Lower lobe of right lung (tissue), 2 donors: ENCODE data around the gene VPS33A. TPM values are rescaled to one million over a fixed set of nuclear protein-coding genes. Genes with fewer than 3 reads are reported as not detected.

ENCODE experiments used
- ATAC-seq, 2 donors: fragments of 200-7000 bp; cut with Tn5 transposase; one replicate each; pipeline ENCODE4 v1.9.1; 2020 to 2022; ENCODE audit warnings: mild to moderate bottlenecking in 2 of 2, moderate library complexity in 2 of 2
- DNase-seq: peaks from one replicate; pipeline ENCODE4 v3.0.0-alpha.2; 2020
- H3K27ac ChIP-seq: fragments of 200-600 bp; one replicate; pipeline ENCODE4 v1.8.0; 2022
- H3K27me3 ChIP-seq: fragments of 200-600 bp; one replicate; pipeline ENCODE4 v1.8.0; 2022; ENCODE audit warnings: low read depth
- H3K36me3 ChIP-seq: fragments of 200-600 bp; one replicate; pipeline ENCODE4 v1.8.0; 2022; ENCODE audit warnings: mild to moderate bottlenecking
- H3K4me1 ChIP-seq: fragments of 200-600 bp; one replicate; pipeline ENCODE4 v1.8.0; 2022
- H3K4me3 ChIP-seq: fragments of 200-600 bp; one replicate; pipeline ENCODE4 v1.8.0; 2022; ENCODE audit warnings: mild to moderate bottlenecking
- H3K9me3 ChIP-seq: fragments of 200-600 bp; one replicate; pipeline ENCODE4 v1.8.0; 2022
- CTCF ChIP-seq: fragments of 200-600 bp; IDR thresholded peaks from one replicate; pipeline ENCODE4 v1.8.0; 2022; ENCODE audit warnings: antibody characterized with exemption, mild to moderate bottlenecking
- intact Hi-C: fragments of 100-400 bp; cut with DNase I; formaldehyde crosslinking; loops from one replicate; pipeline ENCODE4 v1.11.0; 2022
- total RNA-seq: library from RNA; stranded (reverse); fragmentation: NEBNext Ultra II Directional; extraction: Animal tissue kit (Norgen Biotek cat#: 25700); gene quantifications from one replicate; pipeline ENCODE4 v1.2.1, GENCODE V29; 2021
- donor health status: DM: no; HTN: yes; CAD: no; lungs with severe emphysema.

Gene VPS33A
- total RNA-seq, 1 donor from 2014 or later = 16.2 TPM

- Histone ChIP-seq H3K4me3 (no peak overlapping the region), H3K27me3 (no peaks in the 10 kb centered on the region), H3K36me3 (peaks cover 94% of the 10 kb centered on the region), H3K9me3 (no peaks in the 10 kb centered on the region), H3K27ac (no peak overlapping the region), H3K4me1 (no peaks in the 10 kb centered on the region)
- TF ChIP-seq CTCF = no peak
- no peak for DNase-seq
- ATAC-seq = no peak
- intact Hi-C loops = no loop called here
Observed at GRCh38 chr12:122238861-122239260, 27.4 kb downstream of the VPS33A start.

- no peaks in the 10 kb centered on the region for H3K9me3 ChIP-seq
- no peaks in the 10 kb centered on the region for H3K27me3 ChIP-seq
- H3K36me3 ChIP-seq = peaks cover 95% of the 10 kb centered on the region
- TF ChIP-seq CTCF = no peak
- H3K4me1 ChIP-seq = no peaks in the 10 kb centered on the region
- no peak for ATAC-seq
- no peak overlapping the region for H3K27ac ChIP-seq
- DNase-seq = no peak
- intact Hi-C loops = no loop called here
- H3K4me3 ChIP-seq = no peak overlapping the region
Observed at GRCh38 chr12:122235741-122236140, 30.6 kb downstream of the VPS33A start.

- Histone ChIP-seq H3K27ac (no peak overlapping the region), H3K9me3 (no peaks in the 10 kb centered on the region), H3K27me3 (no peaks in the 10 kb centered on the region), H3K4me1 (no peaks in the 10 kb centered on the region), H3K4me3 (no peak overlapping the region), H3K36me3 (peaks cover 89% of the 10 kb centered on the region)
- DNase-seq (no peak), ATAC-seq (no peak)
- intact Hi-C loops = no loop called here
- TF ChIP-seq CTCF = no peak
Observed at GRCh38 chr12:122232691-122233090, 33.6 kb downstream of the VPS33A start.

- ATAC-seq (no peak), DNase-seq (no peak)
- no peak overlapping the region for H3K4me3 ChIP-seq
- intact Hi-C loops = no loop called here
- H3K36me3 ChIP-seq = peaks cover 70% of the 10 kb centered on the region
- no peak overlapping the region for H3K27ac ChIP-seq
- H3K27me3 ChIP-seq = no peaks in the 10 kb centered on the region
- peaks cover 10% of the 10 kb centered on the region for H3K4me1 ChIP-seq
- no peak for TF ChIP-seq CTCF
- H3K9me3 ChIP-seq = no peaks in the 10 kb centered on the region
Observed at GRCh38 chr12:122230798-122231197, 35.5 kb downstream of the VPS33A start.

- intact Hi-C loops = no loop called here
- H3K36me3 ChIP-seq = peaks cover 58% of the 10 kb centered on the region
- peaks cover 22% of the 10 kb centered on the region for H3K4me1 ChIP-seq
- no peak overlapping the region for H3K27ac ChIP-seq
- TF ChIP-seq CTCF = no peak
- H3K9me3 ChIP-seq = no peaks in the 10 kb centered on the region
- H3K4me3 ChIP-seq = no peak overlapping the region
- H3K27me3 ChIP-seq = no peaks in the 10 kb centered on the region
- ATAC-seq = no peak
- DNase-seq = no peak
Observed at GRCh38 chr12:122228092-122228491, 38.2 kb downstream of the VPS33A start.

- H3K36me3 ChIP-seq = peaks cover 58% of the 10 kb centered on the region
- peak; percentile 52 for DNase-seq
- no peak overlapping the region for H3K27ac ChIP-seq
- H3K4me1 ChIP-seq = peaks cover 22% of the 10 kb centered on the region
- H3K27me3 ChIP-seq = no peaks in the 10 kb centered on the region
- ATAC-seq = no peak
- no peak overlapping the region for H3K4me3 ChIP-seq
- no peaks in the 10 kb centered on the region for H3K9me3 ChIP-seq
- no peak for TF ChIP-seq CTCF
- intact Hi-C loops = no loop called here
Observed at GRCh38 chr12:122227341-122227740, 39.0 kb downstream of the VPS33A start.
